ENCODE data around the gene POF1B. TPM values are rescaled to one million over a fixed set of nuclear protein-coding genes. Genes with fewer than 3 reads are reported as not detected.
"Not testable (repeated sequence)": the region's sequence is repeated elsewhere in the genome, so short reads cannot be mapped to it uniquely, and the experiment has no call there.

The POF1B gene
- total RNA-seq, 1 donor from 2014 or later, result not detected

- TF ChIP-seq CTCF (IDR thresholded peaks at IDR 0.05), result no peak
- H3K4me3 Mint-ChIP-seq (ENCODE audit: unreplicated experiment), result no peak overlapping the region
- peaks cover 2% of the 10 kb centered on the region for H3K9me3 Mint-ChIP-seq (ENCODE audit: low read depth)
- H3K4me1 Mint-ChIP-seq (ENCODE audit: low read depth), result no peaks in the 10 kb centered on the region
- no peaks in the 10 kb centered on the region for H3K27me3 Mint-ChIP-seq (ENCODE audit: low read depth)
- no peak for DNase-seq (ENCODE audit: low spot score)
- H3K36me3 Mint-ChIP-seq (ENCODE audit: low read depth), result no peaks in the 10 kb centered on the region
- no peak overlapping the region for H3K27ac Mint-ChIP-seq (ENCODE audit: unreplicated experiment)
These were observed 33.9 kb downstream of the POF1B start for GRCh38 chrX:85345523-85345922.

GRCh38 chrX:85327060-85327333 is 52.5 kb downstream of the POF1B start:
- Mint-ChIP-seq H3K4me3 (ENCODE audit: unreplicated experiment) (no peak overlapping the region), H3K27ac (ENCODE audit: unreplicated experiment) (no peak overlapping the region), H3K27me3 (ENCODE audit: low read depth) (no peaks in the 10 kb centered on the region), H3K4me1 (ENCODE audit: low read depth) (no peaks in the 10 kb centered on the region), H3K9me3 (ENCODE audit: low read depth) (peaks cover 18% of the 10 kb centered on the region), H3K36me3 (ENCODE audit: low read depth) (no peaks in the 10 kb centered on the region)
- peak; percentile 67 for DNase-seq (ENCODE audit: low spot score)
- TF ChIP-seq CTCF (IDR thresholded peaks at IDR 0.05), result no peak

GRCh38 chrX:85326234-85327059 is 53.0 kb downstream of the POF1B start:
- no peaks in the 10 kb centered on the region for H3K4me1 Mint-ChIP-seq (ENCODE audit: low read depth)
- H3K4me3 Mint-ChIP-seq (ENCODE audit: unreplicated experiment), result no peak overlapping the region
- peaks cover 18% of the 10 kb centered on the region for H3K9me3 Mint-ChIP-seq (ENCODE audit: low read depth)
- DNase-seq (ENCODE audit: low spot score), result peak; percentile 84
- H3K27ac Mint-ChIP-seq (ENCODE audit: unreplicated experiment), result no peak overlapping the region
- H3K36me3 Mint-ChIP-seq (ENCODE audit: low read depth), result no peaks in the 10 kb centered on the region
- no peaks in the 10 kb centered on the region for H3K27me3 Mint-ChIP-seq (ENCODE audit: low read depth)
- no peak for TF ChIP-seq CTCF (IDR thresholded peaks at IDR 0.05)

- H3K27ac Mint-ChIP-seq (ENCODE audit: unreplicated experiment); H3K4me3 Mint-ChIP-seq (ENCODE audit: unreplicated experiment); H3K27me3 Mint-ChIP-seq (ENCODE audit: low read depth); H3K4me1 Mint-ChIP-seq (ENCODE audit: low read depth); H3K36me3 Mint-ChIP-seq (ENCODE audit: low read depth); DNase-seq (ENCODE audit: low spot score): not testable (repeated sequence)
- peaks cover 16% of the 10 kb centered on the region for H3K9me3 Mint-ChIP-seq (ENCODE audit: low read depth)
These were observed 68.1 kb downstream of the POF1B start for GRCh38 chrX:85311348-85311747.

GRCh38 chrX:85309717-85310116 is 69.7 kb downstream of the POF1B start:
- Mint-ChIP-seq H3K9me3 (ENCODE audit: low read depth) (peaks cover 16% of the 10 kb centered on the region), H3K4me3 (ENCODE audit: unreplicated experiment) (no peak overlapping the region), H3K27ac (ENCODE audit: unreplicated experiment) (no peak overlapping the region), H3K36me3 (ENCODE audit: low read depth) (no peaks in the 10 kb centered on the region), H3K27me3 (ENCODE audit: low read depth) (no peaks in the 10 kb centered on the region), H3K4me1 (ENCODE audit: low read depth) (no peaks in the 10 kb centered on the region)
- no peak for DNase-seq (ENCODE audit: low spot score)
- peak; percentile 12 for TF ChIP-seq CTCF (IDR thresholded peaks at IDR 0.05)

GRCh38 chrX:85303544-85303943 is 75.9 kb downstream of the POF1B start:
- no peaks in the 10 kb centered on the region for H3K27me3 Mint-ChIP-seq (ENCODE audit: low read depth)
- no peak for DNase-seq (ENCODE audit: low spot score)
- no peak overlapping the region for H3K27ac Mint-ChIP-seq (ENCODE audit: unreplicated experiment)
- no peaks in the 10 kb centered on the region for H3K36me3 Mint-ChIP-seq (ENCODE audit: low read depth)
- H3K4me1 Mint-ChIP-seq (ENCODE audit: low read depth), result no peaks in the 10 kb centered on the region
- peaks cover 17% of the 10 kb centered on the region for H3K9me3 Mint-ChIP-seq (ENCODE audit: low read depth)
- TF ChIP-seq CTCF (IDR thresholded peaks at IDR 0.05), result no peak
- no peak overlapping the region for H3K4me3 Mint-ChIP-seq (ENCODE audit: unreplicated experiment)
